Measurements from ENCODE around the gene BIRC3.
A peak's percentile ranks its signal among the peaks of the same experiment; 100 is the strongest.

Gene BIRC3

GRCh38 chr11:102317099-102317767 lies at the start of gene BIRC3:
TSS of gene BIRC3 (plus strand) at chr11:102317484. CDS start at chr11:102324510, 7,026 bp downstream.
- DNase-seq (ENCODE audit: low spot score), result peak; percentile 77

DNA sequence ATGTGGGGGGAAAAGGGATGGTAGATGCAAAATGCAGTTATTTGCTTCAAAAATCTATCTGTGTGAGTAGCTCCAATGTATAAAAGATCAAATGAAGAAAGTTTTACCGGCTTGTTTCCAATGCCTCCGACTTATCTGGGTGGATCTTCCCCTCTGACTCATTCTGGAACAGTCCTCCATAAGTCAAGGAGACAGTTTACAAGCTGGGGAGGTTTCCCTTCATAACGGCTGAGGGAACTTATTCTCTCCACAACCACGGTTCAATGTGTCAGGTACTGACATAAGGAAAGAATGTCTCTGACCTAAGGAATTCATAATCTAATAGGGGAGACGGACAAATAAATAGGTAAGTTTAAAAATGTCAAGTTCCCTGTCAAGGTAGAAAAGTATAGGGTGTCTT lies 49.7 kb upstream of the BIRC3 start:
- DNase-seq (ENCODE audit: low spot score), result peak; percentile 58

- peak; percentile 84 for DNase-seq (ENCODE audit: low spot score)
Observed at GRCh38 chr11:102268083-102268984, 49.0 kb upstream of the BIRC3 start.

- DNase-seq (ENCODE audit: low spot score), result no peak
Observed at GRCh38 chr11:102268985-102269470, 48.3 kb upstream of the BIRC3 start.

GRCh38 chr11:102269927-102270326 lies 47.4 kb upstream of the BIRC3 start:
- DNase-seq (ENCODE audit: low spot score), result peak; percentile 55

GRCh38 chr11:102272047-102272824 lies 45.0 kb upstream of the BIRC3 start:
- no peak for DNase-seq (ENCODE audit: low spot score)

DNA sequence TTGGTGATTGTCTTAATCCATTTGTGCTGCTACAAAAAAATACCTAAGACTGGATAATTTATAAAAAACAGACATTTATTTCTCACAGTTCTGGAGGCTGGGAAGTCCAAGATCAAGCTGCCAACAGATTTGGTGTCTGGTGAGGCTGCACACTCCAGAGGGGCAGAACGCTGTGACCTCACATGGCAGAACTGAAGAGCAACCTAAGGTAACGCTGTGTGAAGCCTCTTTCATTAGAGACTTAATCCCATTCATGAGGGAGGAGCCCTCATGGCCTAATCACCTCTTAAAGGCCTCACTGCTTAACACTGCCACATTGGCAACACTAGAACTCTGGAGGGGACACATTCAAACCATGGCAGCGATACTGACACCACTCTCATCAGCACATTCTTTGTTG lies 42.7 kb upstream of the BIRC3 start:
- DNase-seq (ENCODE audit: low spot score), result no peak

DNA sequence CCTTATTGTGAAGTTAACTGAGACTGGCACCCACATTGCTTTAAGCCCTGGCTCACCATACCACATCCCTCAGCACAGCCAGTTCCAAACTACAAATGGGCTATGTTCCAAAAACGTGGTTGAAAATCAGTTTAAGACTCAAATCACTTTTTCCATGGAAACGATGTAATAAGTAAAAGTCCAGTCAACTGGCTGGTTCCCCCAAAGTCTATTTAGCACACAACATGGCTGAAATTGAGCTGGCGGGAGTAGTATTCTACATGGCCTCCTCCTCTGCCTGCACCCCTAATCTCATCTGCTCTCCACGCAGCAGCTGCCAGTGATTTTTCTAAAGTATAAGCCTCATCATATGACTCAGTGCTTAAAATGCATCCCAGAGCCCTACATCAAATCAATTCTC lies 40.9 kb upstream of the BIRC3 start:
- no peak for DNase-seq (ENCODE audit: low spot score)

DNA sequence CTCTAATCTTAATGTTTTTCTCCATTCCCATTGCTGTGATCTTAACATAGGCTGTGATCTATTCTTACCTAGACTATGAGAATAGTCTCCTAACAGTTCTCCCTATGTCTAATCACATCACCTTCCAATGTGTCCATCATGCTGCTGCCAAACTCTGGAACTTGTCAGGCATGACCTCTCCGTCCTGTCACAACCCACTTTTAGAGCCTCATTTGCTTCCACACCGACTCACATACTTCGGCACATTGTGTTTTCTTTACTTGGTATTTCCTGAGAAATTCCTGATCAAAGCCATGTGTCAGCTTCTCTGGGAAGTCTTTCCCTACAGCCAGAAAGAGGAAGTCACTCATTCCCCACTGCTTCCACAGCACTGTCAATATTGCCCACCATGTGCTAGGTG lies 40.5 kb upstream of the BIRC3 start:
- DNase-seq (ENCODE audit: low spot score), result no peak

DNA sequence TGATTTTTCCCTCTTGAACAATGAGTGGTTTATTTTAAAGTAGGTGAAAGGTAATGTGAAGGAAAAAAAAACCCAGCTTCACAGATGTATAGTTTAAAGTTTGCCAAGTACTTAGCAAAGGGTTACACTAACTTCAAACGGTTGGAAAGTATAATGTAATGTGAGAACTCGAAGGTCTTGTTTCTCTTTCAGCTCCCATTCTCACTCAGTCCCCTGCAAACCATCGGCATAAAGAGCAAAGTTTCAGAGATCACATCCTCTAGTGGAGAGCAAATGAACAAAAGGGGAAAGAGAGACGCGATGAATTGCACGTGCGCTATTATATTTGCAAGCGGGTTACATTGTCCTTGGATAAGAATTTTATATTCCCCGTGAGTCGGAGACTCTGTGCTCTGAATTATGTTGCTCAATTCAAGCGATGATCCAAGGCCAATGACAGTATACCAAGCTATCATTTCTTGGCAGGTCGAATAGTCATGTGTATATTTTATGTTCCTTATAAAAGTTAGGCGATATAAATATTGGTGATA lies 37.6 kb upstream of the BIRC3 start:
- DNase-seq (ENCODE audit: low spot score), result no peak

- no peak for DNase-seq (ENCODE audit: low spot score)
Observed at GRCh38 chr11:102280245-102280833, 36.9 kb upstream of the BIRC3 start.

GRCh38 chr11:102283116-102283485 lies 34.2 kb upstream of the BIRC3 start:
- DNase-seq (ENCODE audit: low spot score), result no peak

GRCh38 chr11:102284008-102284407 lies 33.3 kb upstream of the BIRC3 start:
- DNase-seq (ENCODE audit: low spot score), result no peak

DNA sequence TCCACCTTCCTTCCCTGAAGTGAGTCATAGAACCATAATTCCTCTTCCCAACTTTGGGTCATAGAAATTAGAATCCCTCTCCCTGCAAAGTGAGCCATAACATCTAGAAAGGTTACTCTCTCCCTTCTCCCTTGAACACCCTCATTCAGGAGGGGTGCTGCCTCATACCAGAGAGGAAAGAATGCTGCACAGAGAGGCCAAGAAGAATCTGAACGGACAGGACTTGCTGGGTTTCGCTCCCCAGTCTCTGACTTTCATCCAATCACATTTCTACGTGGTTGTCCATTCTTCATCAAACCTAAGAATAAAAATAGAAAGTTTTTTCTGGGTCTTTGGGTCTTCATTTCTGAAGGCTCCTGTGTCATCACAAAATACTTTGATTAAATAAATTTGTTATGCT lies 31.0 kb upstream of the BIRC3 start:
- no peak for DNase-seq (ENCODE audit: low spot score)

DNA sequence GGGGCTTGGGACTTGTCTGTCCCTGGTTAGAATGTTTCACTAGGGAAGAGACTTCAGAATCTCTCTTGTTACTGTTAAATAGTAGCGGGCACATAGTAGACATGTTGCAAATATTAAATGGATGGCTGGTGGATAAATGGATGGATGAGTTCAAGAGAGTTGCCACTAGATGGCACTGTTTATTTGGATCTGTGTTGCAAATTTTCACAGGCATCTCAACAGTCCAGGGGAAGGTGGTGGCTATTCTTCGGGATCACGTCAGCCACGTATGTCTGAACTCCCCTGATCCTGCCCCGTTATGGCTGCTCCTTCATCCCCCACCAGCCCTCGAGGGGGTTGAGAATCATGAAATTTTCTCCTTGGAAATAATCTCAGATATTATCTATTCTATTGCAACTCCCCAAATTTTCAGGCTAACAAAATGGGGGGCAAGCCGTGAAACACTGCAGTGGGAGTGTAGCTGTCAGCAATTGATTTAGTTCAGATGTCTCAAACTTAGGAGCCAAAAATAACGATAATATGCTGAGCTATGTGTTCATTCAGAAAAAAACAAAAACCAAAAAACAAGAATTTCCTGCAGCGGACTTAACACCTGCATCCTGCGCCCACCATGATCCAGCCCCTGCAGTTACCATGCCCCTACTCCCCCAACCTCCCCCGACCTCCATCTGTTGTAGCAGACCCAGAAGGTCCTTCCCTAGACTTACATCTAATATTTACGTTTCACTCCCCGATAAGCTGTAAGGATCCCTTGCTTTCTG lies 29.1 kb upstream of the BIRC3 start:
- DNase-seq (ENCODE audit: low spot score), result peak; percentile 72

DNA sequence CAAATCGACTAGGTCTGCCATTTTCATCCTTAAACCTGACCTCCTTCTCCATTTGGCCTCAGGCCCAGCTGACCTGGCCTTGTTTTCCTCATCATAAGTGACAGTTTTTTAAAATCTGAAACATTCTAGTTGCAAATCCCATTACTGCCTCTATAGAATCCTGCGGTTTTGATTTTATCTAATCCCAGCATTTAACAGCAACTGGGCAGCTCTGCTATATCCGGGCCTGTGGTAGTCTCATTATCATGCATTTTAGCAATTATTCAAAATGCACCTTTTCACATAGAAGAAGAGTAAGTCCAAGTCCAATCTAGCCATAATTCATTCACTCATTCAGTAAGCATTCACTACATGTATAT lies 28.6 kb upstream of the BIRC3 start:
- DNase-seq (ENCODE audit: low spot score), result no peak

- DNase-seq (ENCODE audit: low spot score), result no peak
Observed at GRCh38 chr11:102289592-102289991, 27.7 kb upstream of the BIRC3 start.

DNA sequence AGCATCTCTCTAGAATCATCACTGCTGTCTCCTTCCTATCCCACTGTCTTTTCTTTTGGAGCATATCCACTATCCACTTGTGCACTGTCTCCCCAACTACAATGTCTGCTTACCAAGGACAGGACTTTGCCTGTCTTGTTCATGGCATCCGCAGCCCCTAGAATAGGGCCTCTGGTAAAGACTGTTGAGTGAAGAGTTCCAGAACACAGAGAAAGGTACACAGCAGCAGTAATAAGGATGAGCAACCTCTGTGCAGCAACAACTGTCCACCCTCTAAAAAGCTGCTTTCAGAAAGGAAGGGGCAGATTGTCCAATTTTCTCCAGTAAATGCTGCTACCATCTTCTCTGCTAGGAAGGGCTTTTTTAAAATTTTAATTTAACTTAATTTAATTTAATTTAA lies 25.5 kb upstream of the BIRC3 start:
- no peak for DNase-seq (ENCODE audit: low spot score)

GRCh38 chr11:102292933-102293332 lies 24.4 kb upstream of the BIRC3 start:
- DNase-seq (ENCODE audit: low spot score), result no peak

DNA sequence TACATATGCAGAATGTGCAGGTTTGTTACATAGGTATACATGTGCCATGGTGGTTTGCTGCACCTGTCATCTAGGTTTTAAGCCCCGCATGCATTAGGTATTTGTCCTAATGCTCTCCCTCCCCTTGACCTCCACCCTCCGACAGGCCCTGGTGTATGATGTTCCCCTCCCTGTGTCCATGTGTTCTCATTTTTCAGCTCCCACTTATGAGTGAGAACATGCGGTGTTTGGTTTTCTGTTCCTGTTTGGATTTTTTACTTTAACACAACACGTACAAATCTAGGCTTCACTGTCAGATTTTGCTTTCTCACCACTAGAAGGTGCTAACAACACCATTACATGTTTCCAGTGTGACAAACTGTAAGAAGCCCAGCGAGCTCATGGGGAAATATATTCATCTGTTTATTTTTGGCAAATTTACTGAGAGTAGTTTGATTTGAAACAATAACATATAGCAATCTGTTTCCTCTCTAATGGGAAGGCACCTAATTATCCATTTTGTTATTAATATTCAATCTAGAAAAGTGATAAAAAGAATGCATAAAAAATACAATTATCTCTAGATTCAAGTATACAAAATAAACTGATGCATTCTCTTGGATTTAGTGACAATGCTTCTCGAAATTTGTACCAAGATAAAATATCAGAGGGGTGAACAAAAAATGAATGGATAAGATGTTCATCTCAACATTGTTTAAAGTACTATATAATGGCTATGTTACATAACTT lies 23.2 kb upstream of the BIRC3 start:
- DNase-seq (ENCODE audit: low spot score), result no peak

DNA sequence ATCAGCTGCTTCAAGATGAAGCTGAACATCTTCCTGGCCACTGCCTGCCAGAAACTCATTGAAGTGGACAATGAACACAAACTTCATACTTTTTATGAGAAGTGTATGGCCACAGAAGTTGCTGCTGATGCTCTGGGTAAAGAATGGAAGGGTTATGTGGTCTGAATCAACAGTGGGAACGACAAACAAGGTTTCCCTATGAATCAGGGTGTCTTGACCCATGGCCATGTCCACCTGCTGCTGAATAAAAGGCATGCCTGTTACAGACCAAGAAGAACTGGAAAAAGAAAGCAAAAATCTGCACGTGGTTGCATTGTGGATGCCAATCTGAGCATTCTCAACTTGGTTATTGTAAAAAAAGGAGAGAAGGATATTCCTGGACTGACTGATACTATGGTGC lies 22.2 kb upstream of the BIRC3 start:
- DNase-seq (ENCODE audit: low spot score), result no peak

Data from AG08396 (cell line).